Activated CD8-positive, alpha-beta memory T cell treated with anti-CD3 and anti-CD28 coated beads, Interleukin-2, amount 10 ng/mL, durations not matched to agents 7 days and 5 days (primary cell): Measurements from ENCODE around the gene NKPD1. TPM values are rescaled to one million over a fixed set of nuclear protein-coding genes. Genes with fewer than 3 reads are reported as not detected.
A peak's percentile ranks its signal among the peaks of the same experiment; 100 is the strongest.
"Not testable (repeated sequence)": the region's sequence is repeated elsewhere in the genome, so short reads cannot be mapped to it uniquely, and the experiment has no call there.

Experiments used
- ATAC-seq: fragments of 150-1000 bp; cut with Tn5 transposase; one replicate; pipeline ENCODE4 v1.10.0; 2021; ENCODE audit warnings: moderate library complexity
- CTCF ChIA-PET: fragments of 350-600 bp; sonication (Branson Sonifier 250); formaldehyde crosslinking; loops from one replicate; lab custom pipeline; 2021; ENCODE audit warnings: antibody characterized with exemption; lab: Charles Lee
- DNase-seq: peaks from one replicate; pipeline ENCODE4 v3.0.0-alpha.2; 2020
- H3K27ac Mint-ChIP-seq: one replicate; pipeline ENCODE4 v1.8.0; 2021; ENCODE audit warnings: mild to moderate bottlenecking, mixed read lengths
- H3K27me3 Mint-ChIP-seq: one replicate; pipeline ENCODE4 v1.8.0; 2021; ENCODE audit warnings: mixed read lengths
- H3K36me3 Mint-ChIP-seq: one replicate; pipeline ENCODE4 v1.8.0; 2021; ENCODE audit warnings: mild to moderate bottlenecking, mixed read lengths
- H3K4me1 Mint-ChIP-seq: one replicate; pipeline ENCODE4 v1.8.0; 2021; ENCODE audit warnings: mixed read lengths
- H3K4me3 Mint-ChIP-seq: one replicate; pipeline ENCODE4 v1.8.0; 2021; ENCODE audit warnings: mild to moderate bottlenecking, moderate library complexity, mixed read lengths
- H3K9me3 Mint-ChIP-seq: one replicate; pipeline ENCODE4 v1.8.0; 2022; ENCODE audit warnings: low read depth, mixed read lengths
- total RNA-seq, 2 experiments: library from RNA; stranded (reverse); gene quantifications; one replicate each; pipeline ENCODE4 v1.2.3, GENCODE V29; 2021

The NKPD1 gene
- total RNA-seq, 2 experiments from 2014 or later: 0.14 to 0.18 TPM

DNA sequence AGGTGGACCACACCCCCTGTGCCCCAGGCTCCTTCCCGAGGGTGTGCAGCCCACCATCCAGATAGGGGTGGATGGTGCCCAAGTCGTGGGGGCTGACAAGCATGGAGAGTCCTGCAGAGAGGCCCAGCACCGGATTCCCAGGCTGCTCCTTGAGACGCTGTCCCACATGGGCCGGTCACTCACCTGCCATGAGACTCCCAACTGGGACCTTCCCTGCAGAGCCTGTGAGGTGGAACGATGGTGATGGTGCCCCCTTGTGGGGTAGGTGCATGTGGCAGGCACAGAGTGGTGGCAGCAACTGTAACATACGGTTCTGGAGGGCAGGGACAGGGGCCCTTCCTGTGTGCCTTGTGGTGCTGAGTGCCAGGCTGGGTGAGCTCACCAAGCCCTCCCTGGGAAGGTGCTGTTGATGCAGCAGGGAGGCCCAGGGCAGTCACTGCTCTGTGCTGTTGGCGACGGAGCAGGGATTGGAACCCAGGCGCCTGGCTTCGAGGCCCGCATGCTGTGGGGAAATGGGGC lies 34.7 kb downstream of the NKPD1 start:
- no peaks in the 10 kb centered on the region for H3K27me3 Mint-ChIP-seq
- ATAC-seq (peak; percentile 87), DNase-seq (peak; percentile 81)
- H3K27ac Mint-ChIP-seq: no peak overlapping the region
- H3K9me3 Mint-ChIP-seq: no peaks in the 10 kb centered on the region
- peaks cover 26% of the 10 kb centered on the region for H3K4me1 Mint-ChIP-seq
- no peak overlapping the region for H3K4me3 Mint-ChIP-seq
- CTCF ChIA-PET: interaction anchor here (0.7 to 3.0 kb wide), 18 partner anchors 8 to 213 kb away, joined by 3 to 11 read pairs (median 4); partner anchors contain the start of genes BLOC1S3, PPP1R37 and TRAPPC6A
- H3K36me3 Mint-ChIP-seq: no peaks in the 10 kb centered on the region

DNA sequence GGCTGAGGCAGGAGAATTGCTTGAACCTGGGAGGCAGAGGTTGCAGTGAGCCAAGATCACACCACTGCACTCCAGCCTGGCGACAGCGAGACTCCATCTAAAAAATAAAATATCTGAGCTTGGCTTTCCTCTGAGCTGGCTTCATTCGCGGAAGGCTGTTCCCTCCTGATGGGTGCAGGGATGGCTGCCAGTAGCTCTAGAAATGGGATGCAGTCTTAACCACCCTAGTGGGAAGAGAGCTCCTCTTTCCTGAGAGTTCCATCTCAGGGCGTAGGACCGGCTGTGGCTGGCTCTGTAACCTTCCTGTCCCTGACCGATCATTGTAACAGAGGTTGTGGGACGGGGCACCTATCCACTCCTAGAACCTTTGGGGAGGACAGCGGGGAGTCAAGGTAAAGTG lies 35.4 kb downstream of the NKPD1 start:
- ATAC-seq (no peak), DNase-seq (no peak)
- no peak overlapping the region for H3K27ac Mint-ChIP-seq
- CTCF ChIA-PET: interaction anchor here (0.6 to 3.0 kb wide), 13 partner anchors 10 to 213 kb away, joined by 3 to 11 read pairs (median 4); partner anchors contain the start of genes BLOC1S3 and TRAPPC6A
- peaks cover 31% of the 10 kb centered on the region for H3K4me1 Mint-ChIP-seq
- H3K27me3 Mint-ChIP-seq: no peaks in the 10 kb centered on the region
- peaks cover 1% of the 10 kb centered on the region for H3K36me3 Mint-ChIP-seq
- no peak overlapping the region for H3K4me3 Mint-ChIP-seq
- no peaks in the 10 kb centered on the region for H3K9me3 Mint-ChIP-seq

DNA sequence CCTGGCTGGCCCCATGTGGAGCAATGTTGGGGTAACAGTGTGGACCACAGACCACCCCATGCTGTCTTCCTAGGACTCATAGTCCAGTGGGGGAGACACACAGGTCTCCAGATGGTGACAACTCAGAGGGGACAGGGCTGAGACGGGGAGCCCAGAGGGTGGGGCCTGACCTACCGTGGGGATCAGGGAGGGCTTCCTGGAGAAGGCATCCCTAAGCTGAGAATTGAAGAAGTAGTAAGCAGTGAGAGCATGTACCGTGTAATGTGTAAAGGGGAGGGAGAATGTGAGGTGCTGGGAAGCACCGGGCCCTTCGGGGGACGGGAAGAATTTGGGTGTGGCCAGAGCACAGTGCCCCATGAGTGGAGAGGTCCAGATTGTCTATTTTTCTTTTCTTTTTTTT lies 36.8 kb downstream of the NKPD1 start:
- no peaks in the 10 kb centered on the region for H3K27me3 Mint-ChIP-seq
- no peak overlapping the region for H3K4me3 Mint-ChIP-seq
- DNase-seq (no peak), ATAC-seq (no peak)
- peaks cover 4% of the 10 kb centered on the region for H3K36me3 Mint-ChIP-seq
- no peaks in the 10 kb centered on the region for H3K9me3 Mint-ChIP-seq
- H3K4me1 Mint-ChIP-seq: peaks cover 39% of the 10 kb centered on the region
- CTCF ChIA-PET: interaction anchor here (1.0 to 3.0 kb wide), 2 partner anchors 48 to 65 kb away, joined by 3 to 9 read pairs; no protein-coding TSS in a partner anchor
- no peak overlapping the region for H3K27ac Mint-ChIP-seq

DNA sequence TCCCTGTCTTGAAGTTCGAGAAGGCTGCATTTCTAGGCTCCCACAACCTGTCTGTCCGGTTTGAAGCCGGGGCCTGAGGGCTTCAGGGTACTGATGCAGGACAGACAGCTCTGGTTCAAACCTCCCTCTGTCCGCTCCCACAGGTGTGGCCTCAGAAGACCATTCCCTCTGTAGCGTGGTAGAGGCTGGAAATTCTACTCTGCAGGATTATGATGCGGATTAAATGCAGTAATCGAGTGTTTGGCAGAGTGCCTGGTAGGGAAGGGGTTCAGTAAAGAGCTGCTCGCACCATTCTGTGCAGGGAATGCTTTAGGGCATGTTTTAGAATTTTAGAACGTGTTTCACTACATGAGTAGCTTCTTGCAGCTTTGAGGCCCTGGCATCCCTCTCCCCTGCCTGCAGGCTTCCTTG lies 37.3 kb downstream of the NKPD1 start:
- ATAC-seq: no peak
- H3K4me3 Mint-ChIP-seq: no peak overlapping the region
- CTCF ChIA-PET: no interaction called here

DNA sequence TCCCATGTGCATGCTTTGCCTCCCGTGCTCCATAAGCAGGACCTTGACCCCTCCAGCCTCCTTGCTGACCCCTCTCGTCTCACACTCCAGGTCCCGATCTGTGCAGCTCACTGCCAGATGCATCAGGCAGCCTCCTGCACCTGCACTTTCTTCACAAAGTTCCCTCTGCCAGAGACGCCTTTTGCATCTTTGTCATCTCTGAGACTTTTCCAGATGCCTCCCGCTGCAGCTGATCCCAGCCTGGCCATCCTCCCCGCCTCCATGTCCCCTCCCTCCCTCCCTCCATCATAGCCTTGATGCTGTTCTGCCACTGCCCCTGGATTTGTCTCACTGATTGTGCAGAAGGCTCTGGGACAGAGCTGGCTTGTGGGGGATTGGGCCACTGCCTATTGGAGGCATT lies 38.0 kb downstream of the NKPD1 start:
- peaks cover 4% of the 10 kb centered on the region for H3K36me3 Mint-ChIP-seq
- no peaks in the 10 kb centered on the region for H3K9me3 Mint-ChIP-seq
- CTCF ChIA-PET: no interaction called here
- H3K27ac Mint-ChIP-seq: no peak overlapping the region
- H3K4me1 Mint-ChIP-seq: peaks cover 51% of the 10 kb centered on the region
- H3K27me3 Mint-ChIP-seq: no peaks in the 10 kb centered on the region
- DNase-seq (no peak), ATAC-seq (no peak)
- no peak overlapping the region for H3K4me3 Mint-ChIP-seq

More for the DNA sequence above, 37.3 kb downstream of the NKPD1 start:
- peaks cover 4% of the 10 kb centered on the region for H3K36me3 Mint-ChIP-seq
- H3K4me1 Mint-ChIP-seq: peaks cover 45% of the 10 kb centered on the region
- no peaks in the 10 kb centered on the region for H3K27me3 Mint-ChIP-seq
- DNase-seq: no peak
- H3K9me3 Mint-ChIP-seq: no peaks in the 10 kb centered on the region
- H3K27ac Mint-ChIP-seq: no peak overlapping the region

DNA sequence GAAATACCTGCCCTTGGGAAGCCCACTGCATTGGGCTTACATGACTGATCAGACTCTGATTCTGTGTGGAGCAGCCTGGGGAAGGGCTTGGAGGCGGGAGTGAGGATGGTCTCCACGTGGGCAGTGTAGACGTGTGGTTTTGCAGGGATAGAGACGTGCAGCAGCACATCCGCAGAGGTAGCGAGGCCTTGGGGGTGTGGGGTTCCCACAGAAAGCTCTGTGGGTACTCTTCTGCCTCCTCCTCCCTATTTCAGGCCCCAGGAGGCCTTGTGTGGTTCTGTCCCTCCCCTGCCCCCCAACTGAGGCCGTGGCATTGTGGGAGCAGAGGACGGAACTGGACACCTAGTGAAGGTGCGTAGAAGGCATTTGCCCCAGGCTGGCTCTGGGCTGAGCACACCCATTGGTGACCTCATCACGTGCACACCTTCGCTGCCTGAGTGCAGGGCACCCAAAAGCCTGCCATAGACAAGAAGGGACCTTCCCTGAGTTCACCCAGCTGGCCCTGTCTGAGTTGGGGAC lies 38.9 kb downstream of the NKPD1 start:
- Mint-ChIP-seq H3K4me3 (no peak overlapping the region), H3K27me3 (no peaks in the 10 kb centered on the region), H3K27ac (peak overlapping the region; percentile 72), H3K9me3 (no peaks in the 10 kb centered on the region), H3K36me3 (peaks cover 4% of the 10 kb centered on the region), H3K4me1 (peaks cover 60% of the 10 kb centered on the region)
- DNase-seq (peak; percentile 48), ATAC-seq (peak; percentile 20)
- CTCF ChIA-PET: interaction anchor here (2.2 kb wide), 1 partner anchor 133 kb away, joined by 6 read pairs; no protein-coding TSS in a partner anchor

DNA sequence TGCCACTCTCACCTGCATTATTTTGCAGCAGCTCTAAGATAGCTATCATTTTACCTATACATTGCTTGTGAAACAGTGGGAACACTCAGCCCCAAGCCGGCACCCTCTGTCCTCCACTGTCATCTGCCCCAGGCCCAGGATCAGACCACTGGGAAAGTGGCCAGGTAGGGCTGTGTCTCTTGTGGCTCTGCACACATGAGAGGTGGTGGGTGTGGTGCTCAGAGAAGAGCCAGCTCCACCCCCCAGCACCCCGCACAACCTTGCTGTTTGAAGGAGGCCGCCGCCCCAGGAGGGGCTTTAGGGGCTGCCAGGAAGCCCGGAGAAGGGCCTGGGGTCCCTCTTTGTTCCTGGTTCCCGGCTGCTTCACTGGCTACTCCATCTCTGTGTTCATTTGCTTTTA lies 41.2 kb downstream of the NKPD1 start:
- Mint-ChIP-seq H3K27me3 (no peaks in the 10 kb centered on the region), H3K9me3 (no peaks in the 10 kb centered on the region), H3K4me3 (no peak overlapping the region), H3K36me3 (peaks cover 4% of the 10 kb centered on the region), H3K27ac (no peak overlapping the region), H3K4me1 (peaks cover 76% of the 10 kb centered on the region)
- CTCF ChIA-PET: interaction anchor here (1.2 to 2.2 kb wide), 7 partner anchors 30 to 131 kb away, joined by 3 to 6 read pairs (median 4); no protein-coding TSS in a partner anchor
- DNase-seq (no peak), ATAC-seq (no peak)

DNA sequence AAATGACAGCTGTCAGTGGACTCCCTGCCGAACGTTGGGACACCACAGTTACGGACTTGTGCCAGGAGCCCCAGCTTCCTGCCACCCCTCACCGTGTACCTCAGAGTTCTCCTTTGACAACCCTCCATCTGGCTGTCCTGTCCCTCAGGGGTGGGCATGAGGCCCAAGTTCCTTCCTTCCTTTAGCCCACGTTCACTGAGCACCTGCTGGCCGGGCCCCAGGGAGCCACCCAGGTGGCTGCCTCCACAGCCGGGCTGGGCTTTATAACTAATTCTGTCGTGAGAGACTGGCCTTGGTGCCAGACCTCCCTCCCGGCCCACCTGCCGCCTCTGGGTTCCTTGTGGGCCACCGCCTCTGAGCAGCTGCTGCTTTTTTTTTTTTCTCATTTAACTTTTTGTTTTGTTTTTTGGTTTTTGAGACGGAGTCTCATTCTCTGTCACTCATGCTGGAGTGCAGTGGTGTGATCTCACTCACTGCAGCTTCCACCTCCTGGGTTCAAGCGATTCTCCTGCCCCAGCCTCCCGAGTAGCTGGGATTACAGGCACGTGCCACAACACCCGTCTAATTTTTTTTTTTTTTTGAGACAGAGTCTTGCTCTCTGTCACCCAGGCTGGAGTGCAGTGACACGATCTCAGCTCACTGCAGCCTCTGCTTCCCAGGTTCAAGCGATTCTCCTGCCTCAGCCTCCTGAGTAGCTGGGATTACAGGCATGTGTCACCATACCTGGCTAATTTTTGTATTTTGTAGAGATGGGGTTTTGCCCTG lies 42.0 kb downstream of the NKPD1 start:
- peak overlapping the region; percentile 66 for H3K27ac Mint-ChIP-seq

DNA sequence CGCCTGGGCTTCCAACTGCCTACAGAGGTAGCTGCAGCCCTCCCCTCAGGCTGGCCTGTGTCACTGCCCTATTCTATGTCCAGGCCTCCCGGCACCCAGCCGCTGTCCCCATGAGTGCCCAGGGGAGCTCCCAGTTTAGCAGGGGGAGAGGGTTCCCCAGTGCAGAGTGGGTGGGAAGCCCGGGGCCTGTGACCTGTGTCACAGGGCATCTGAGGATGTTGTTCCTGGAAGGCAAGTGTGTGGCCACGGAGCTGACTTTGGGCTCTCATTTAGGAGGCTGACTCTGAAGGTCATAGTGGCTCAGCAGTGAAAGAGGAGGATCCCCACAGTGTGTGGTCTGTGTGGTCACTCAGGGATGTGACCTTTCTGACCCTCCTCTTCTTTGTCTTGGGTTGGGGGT lies 42.7 kb downstream of the NKPD1 start:
- DNase-seq: no peak
- H3K36me3 Mint-ChIP-seq: peaks cover 4% of the 10 kb centered on the region
- ATAC-seq: no peak
- CTCF ChIA-PET: interaction anchor here (1.2 to 2.6 kb wide), 7 partner anchors 9 to 131 kb away, joined by 3 to 12 read pairs (median 6); no protein-coding TSS in a partner anchor
- no peak overlapping the region for H3K4me3 Mint-ChIP-seq
- peaks cover 73% of the 10 kb centered on the region for H3K4me1 Mint-ChIP-seq
- H3K27me3 Mint-ChIP-seq: no peaks in the 10 kb centered on the region
- no peaks in the 10 kb centered on the region for H3K9me3 Mint-ChIP-seq
- H3K27ac Mint-ChIP-seq: peak overlapping the region; percentile 66

More for the DNA sequence above, 42.0 kb downstream of the NKPD1 start:
- H3K36me3 Mint-ChIP-seq, DNase-seq, H3K27me3 Mint-ChIP-seq, H3K9me3 Mint-ChIP-seq: not testable (repeated sequence)
- ATAC-seq: peak; percentile 32
- Mint-ChIP-seq H3K4me3 (peak overlapping the region; percentile 22), H3K4me1 (peaks cover 73% of the 10 kb centered on the region)
- CTCF ChIA-PET: interaction anchor here (1.2 to 2.6 kb wide), 9 partner anchors 8 to 130 kb away, joined by 3 to 12 read pairs (median 4); no protein-coding TSS in a partner anchor

DNA sequence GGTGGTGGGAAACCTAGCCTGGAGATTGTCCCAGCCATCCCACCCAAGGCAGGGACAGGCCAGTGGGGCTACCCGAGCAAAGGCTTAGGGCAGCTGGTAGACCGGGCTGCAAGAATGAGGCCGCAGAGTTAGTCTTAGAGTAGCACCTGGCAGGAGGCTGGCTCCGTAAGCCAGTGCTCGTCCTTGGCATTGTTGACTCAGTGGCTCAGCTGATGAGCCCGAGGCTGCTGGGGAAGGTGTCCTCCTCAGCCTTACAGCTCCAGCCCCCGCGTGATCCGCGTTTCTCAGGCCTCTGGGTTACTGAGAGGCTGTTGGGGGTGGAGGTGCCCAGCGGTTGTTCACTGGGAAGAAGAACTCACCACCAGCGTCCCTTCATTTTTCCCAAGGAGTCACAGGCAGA lies 43.1 kb downstream of the NKPD1 start:
- H3K36me3 Mint-ChIP-seq: peaks cover 4% of the 10 kb centered on the region
- H3K27me3 Mint-ChIP-seq: no peaks in the 10 kb centered on the region
- peak overlapping the region; percentile 66 for H3K27ac Mint-ChIP-seq
- DNase-seq: no peak
- no peaks in the 10 kb centered on the region for H3K9me3 Mint-ChIP-seq
- CTCF ChIA-PET: interaction anchor here (1.5 to 2.6 kb wide), 5 partner anchors 9 to 132 kb away, joined by 3 to 12 read pairs (median 6); no protein-coding TSS in a partner anchor
- ATAC-seq: peak; percentile 10
- peaks cover 71% of the 10 kb centered on the region for H3K4me1 Mint-ChIP-seq
- no peak overlapping the region for H3K4me3 Mint-ChIP-seq

DNA sequence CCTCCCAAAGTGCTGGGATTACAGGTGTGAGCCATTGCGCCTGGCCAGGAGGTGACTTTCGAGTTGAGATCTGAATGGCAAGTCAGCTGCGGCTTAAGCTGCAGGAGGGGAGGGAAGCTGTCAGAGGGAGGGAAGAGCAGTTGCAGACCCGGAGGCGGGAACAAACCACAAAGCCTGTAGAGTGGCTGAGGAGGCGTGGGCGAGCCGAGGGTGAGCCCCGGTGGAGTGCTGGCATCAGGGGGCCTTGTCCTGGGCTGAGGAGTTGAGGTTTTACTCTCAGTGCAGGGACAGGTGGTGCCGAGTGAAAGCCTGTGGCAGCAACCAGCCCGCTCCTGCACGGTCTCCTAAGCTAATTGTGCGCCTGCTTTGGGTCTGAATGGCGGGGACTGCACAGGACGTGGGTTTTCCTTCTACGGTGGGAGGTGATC lies 43.6 kb downstream of the NKPD1 start:
- CTCF ChIA-PET: interaction anchor here (0.5 to 2.6 kb wide), 4 partner anchors 10 to 255 kb away, joined by 3 to 12 read pairs (median 6); no protein-coding TSS in a partner anchor
- Mint-ChIP-seq H3K36me3 (peaks cover 4% of the 10 kb centered on the region), H3K4me3 (peak overlapping the region; percentile 22)

DNA sequence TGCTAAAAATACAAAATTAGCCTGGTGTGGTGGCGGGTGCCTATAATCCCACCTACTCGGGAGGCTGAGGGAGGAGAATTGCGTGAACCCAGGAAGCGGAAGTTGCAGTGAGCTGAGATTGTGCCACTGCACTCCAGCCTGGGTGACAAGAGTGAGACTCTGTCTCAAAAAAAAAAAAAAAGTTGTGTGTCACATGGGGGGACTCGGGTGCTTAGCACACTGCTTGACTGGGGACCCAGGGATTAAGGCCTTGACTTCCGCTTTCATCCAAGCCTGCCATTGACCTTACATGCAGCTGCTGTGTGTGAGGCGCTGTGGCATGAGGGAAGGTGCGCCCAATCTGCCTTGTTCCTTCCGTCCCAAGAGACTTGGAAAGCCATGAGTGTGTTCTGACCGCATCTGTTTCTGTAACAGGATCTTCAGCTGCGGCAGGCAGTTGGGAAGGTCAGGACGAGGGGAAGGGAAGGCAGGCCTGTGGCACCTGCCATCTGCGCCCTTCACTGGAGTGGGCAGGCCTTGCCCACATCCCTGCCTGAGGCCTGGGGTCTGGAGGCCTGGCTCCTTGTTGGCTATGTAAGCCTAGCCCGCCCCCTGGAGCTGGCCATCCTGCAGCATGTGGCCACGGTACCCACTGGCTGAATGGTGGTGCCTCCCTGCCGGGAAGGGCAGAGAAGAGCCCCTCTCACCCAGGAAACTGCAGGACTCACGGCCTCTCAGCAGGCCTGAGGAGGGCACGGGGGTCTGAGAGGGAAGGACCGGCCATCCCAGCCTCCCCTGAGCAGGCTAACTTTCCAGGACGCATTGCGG lies 44.8 kb downstream of the NKPD1 start:
- Mint-ChIP-seq H3K36me3 (peaks cover 4% of the 10 kb centered on the region), H3K9me3 (no peaks in the 10 kb centered on the region), H3K27me3 (no peaks in the 10 kb centered on the region), H3K4me1 (peaks cover 55% of the 10 kb centered on the region), H3K4me3 (no peak overlapping the region), H3K27ac (no peak overlapping the region)
- DNase-seq (no peak), ATAC-seq (no peak)
- CTCF ChIA-PET: no interaction called here

More for the DNA sequence above, 43.6 kb downstream of the NKPD1 start:
- peak; percentile 51 for ATAC-seq
- Mint-ChIP-seq H3K27ac (peak overlapping the region; percentile 55), H3K4me1 (peaks cover 66% of the 10 kb centered on the region), H3K9me3 (no peaks in the 10 kb centered on the region), H3K27me3 (no peaks in the 10 kb centered on the region)
- peak; percentile 68 for DNase-seq
